ENCODE data around the gene ATOSB.

- TF ChIP-seq NCOA2 (IDR thresholded peaks at IDR 0.05; ENCODE audit: partially characterized antibody in 2 of 2): no peak
- no peak for TF ChIP-seq SMARCB1 (IDR thresholded peaks at IDR 0.05; ENCODE audit: insufficient read length, low read depth)
- TF ChIP-seq FOXK1 (CRISPR knock-in tag; IDR thresholded peaks at IDR 0.05; ENCODE audit: borderline replicate concordance): no peak
- no peak for TF ChIP-seq TFE3 (CRISPR knock-in tag; IDR thresholded peaks at IDR 0.05)
- no peak for TF ChIP-seq U2AF1 (optimal IDR thresholded peaks at IDR 0.05; ENCODE audit: low read depth, low read length)
- no peak for TF ChIP-seq ZNF384 (IDR thresholded peaks at IDR 0.05; ENCODE audit: low read depth, low read length)
- no peak for TF ChIP-seq ZNF316 (IDR thresholded peaks at IDR 0.05)
- TF ChIP-seq CTCF (IDR thresholded peaks at IDR 0.05 in 2 of 3, conservative IDR thresholded peaks at IDR 0.05 in 1 of 3; ENCODE audit: insufficient read depth in 2 of 3, low read depth in 1 of 3, low read length in 3 of 3): no peak
- TF ChIP-seq DNMT1 (IDR thresholded peaks at IDR 0.05): no peak
- TF ChIP-seq RBFOX2 (IDR thresholded peaks at IDR 0.05; ENCODE audit: low read depth, low read length): no peak
- no peak for TF ChIP-seq ILK (tag; IDR thresholded peaks at IDR 0.05; ENCODE audit: borderline replicate concordance, low read depth)
- TF ChIP-seq ARNT (IDR thresholded peaks at IDR 0.05): no peak
- TF ChIP-seq JUND (IDR thresholded peaks at IDR 0.05; ENCODE audit: borderline replicate concordance, low read depth, low read length): no peak
- no peak for TF ChIP-seq JUND (tag; IDR thresholded peaks at IDR 0.05; ENCODE audit: borderline replicate concordance, low read depth, low read length)
These were observed 13.2 kb downstream of the ATOSB start for GRCh38 chr9:35102465-35102768.
